OCI-LY7 (cell line): ENCODE results near the gene PPT2.

ENCODE experiments used
- EZH2phosphoT487 ChIP-seq: fragments of 200-600 bp; sonication (generic); IDR thresholded peaks from 2 replicates; pipeline ENCODE4 v1.6.1; 2018; ENCODE audit warnings: low read depth, borderline replicate concordance, mild to moderate bottlenecking, mixed run types, antibody characterized with exemption, low read length, moderate library complexity, mixed read lengths
- TF ChIP-seq, protein P1 (sequence below): fragments of 200-600 bp; sonication (generic); conservative IDR thresholded peaks from 2 replicates; pipeline ENCODE4 v1.5.1; 2014; ENCODE audit warnings: mild to moderate bottlenecking, antibody characterized with exemption, low read length, moderate library complexity, mixed read lengths

DNA sequence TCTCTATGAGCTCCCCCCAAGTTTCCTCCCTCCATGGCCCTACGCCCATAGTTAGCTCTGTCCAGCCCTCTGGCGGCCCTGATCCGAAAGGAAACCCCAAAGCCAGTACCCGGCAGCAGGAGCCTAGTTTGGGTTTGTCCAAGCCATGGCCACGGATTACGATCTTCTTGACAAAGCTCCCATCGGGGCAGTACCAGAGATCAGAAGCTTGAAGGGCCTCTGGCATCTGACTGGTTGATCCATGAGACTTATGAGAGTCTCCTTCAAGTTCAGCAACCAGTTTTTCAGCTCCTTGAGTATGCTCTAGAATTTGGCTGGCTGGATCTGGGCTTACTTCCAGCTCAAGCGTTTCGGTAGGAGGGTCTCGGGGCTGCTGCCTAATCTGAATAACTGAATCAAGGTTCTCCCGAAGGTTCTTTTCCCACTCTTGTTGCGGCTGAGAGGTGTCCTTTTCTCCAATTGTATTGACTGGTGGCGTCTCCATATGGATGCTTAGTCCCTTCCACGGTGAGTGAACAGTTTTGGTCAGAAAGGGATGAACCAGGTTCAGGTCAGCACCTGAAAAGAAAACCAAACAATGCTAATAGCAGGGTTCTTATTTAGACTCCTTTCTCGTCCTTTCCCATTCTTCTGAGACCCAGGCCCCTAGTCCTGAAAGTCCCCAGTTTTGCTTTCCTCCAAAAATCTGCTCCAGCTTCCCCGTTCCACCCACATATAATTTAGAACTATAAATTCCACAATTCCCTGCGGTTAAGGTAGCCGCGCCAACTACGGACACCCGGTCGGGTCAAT is 24.4 kb upstream of the PPT2 start:
- TF ChIP-seq, protein P1, sequence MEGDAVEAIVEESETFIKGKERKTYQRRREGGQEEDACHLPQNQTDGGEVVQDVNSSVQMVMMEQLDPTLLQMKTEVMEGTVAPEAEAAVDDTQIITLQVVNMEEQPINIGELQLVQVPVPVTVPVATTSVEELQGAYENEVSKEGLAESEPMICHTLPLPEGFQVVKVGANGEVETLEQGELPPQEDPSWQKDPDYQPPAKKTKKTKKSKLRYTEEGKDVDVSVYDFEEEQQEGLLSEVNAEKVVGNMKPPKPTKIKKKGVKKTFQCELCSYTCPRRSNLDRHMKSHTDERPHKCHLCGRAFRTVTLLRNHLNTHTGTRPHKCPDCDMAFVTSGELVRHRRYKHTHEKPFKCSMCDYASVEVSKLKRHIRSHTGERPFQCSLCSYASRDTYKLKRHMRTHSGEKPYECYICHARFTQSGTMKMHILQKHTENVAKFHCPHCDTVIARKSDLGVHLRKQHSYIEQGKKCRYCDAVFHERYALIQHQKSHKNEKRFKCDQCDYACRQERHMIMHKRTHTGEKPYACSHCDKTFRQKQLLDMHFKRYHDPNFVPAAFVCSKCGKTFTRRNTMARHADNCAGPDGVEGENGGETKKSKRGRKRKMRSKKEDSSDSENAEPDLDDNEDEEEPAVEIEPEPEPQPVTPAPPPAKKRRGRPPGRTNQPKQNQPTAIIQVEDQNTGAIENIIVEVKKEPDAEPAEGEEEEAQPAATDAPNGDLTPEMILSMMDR: no peak
- TF ChIP-seq EZH2phosphoT487: no peak
